CD14-positive monocyte (primary cell): ENCODE measurements around the gene TBCD. TPM values are rescaled to one million over a fixed set of nuclear protein-coding genes. Genes with fewer than 3 reads are reported as not detected.

ENCODE experiments used
- DNase-seq, 3 donors: peaks; one replicate each; pipeline ENCODE4 v3.0.0-alpha.2; 2011 to 2022
- H2AFZ ChIP-seq: 2 replicates; pipeline ENCODE4 v1.6.0; 2012; ENCODE audit warnings: mild to moderate bottlenecking, low read depth, low read length, inconsistent platforms; ENCODE audit not compliant: insufficient read depth, poor library complexity, severe bottlenecking
- H3K27ac ChIP-seq, 2 donors: 1 replicate in 1 of 2; 2 replicates in 1 of 2; pipeline ENCODE4 v1.5.1; 2012 to 2013; ENCODE audit warnings: low read length in 2 of 2, control low read depth in 1 of 2, inconsistent platforms in 1 of 2, low read depth in 1 of 2, mild to moderate bottlenecking in 1 of 2
- H3K27me3 ChIP-seq, 2 donors: one replicate each; pipeline versions ENCODE4 v1.6.0 to v1.6.1; 2011 to 2013; ENCODE audit warnings: low read length in 2 of 2; ENCODE audit not compliant: control insufficient read depth in 2 of 2, insufficient read depth in 2 of 2
- H3K36me3 ChIP-seq, 2 donors: replicated peaks in 1 of 2; 1 replicate in 1 of 2; 2 replicates in 1 of 2; pipeline versions ENCODE4 v1.5.1 to v1.6.1; 2012 to 2013; ENCODE audit warnings: low read length in 2 of 2, control low read depth in 1 of 2, inconsistent platforms in 1 of 2, mild to moderate bottlenecking in 1 of 2; ENCODE audit not compliant: insufficient read depth in 2 of 2, control insufficient read depth in 1 of 2
- H3K4me1 ChIP-seq, 2 donors: 1 replicate in 1 of 2; 2 replicates in 1 of 2; pipeline versions ENCODE4 v1.5.1 to v1.6.1; 2012 to 2013; ENCODE audit warnings: low read length in 2 of 2, control low read depth in 1 of 2, inconsistent platforms in 1 of 2, mild to moderate bottlenecking in 1 of 2, moderate library complexity in 1 of 2; ENCODE audit not compliant: insufficient read depth in 2 of 2, control insufficient read depth in 1 of 2
- H3K4me2 ChIP-seq: replicated peaks from 2 replicates; pipeline ENCODE3; 2012; ENCODE audit warnings: low read length, moderate library complexity, mild to moderate bottlenecking; ENCODE audit not compliant: poor library complexity, severe bottlenecking; ENCODE audit errors: extremely low read depth
- H3K4me3 ChIP-seq, 3 experiments: fragments of 200-600 bp in 1 of 3; sonication (generic) in 1 of 3; replicated peaks in 1 of 3; 1 replicate in 2 of 3; 2 replicates in 1 of 3; pipeline ENCODE4 v1.5.1; 2011 to 2013; ENCODE audit warnings: low read length in 3 of 3, mild to moderate bottlenecking in 3 of 3, control low read depth in 2 of 3, low read depth in 2 of 3, inconsistent platforms in 1 of 3, moderate library complexity in 1 of 3
- H3K79me2 ChIP-seq: 2 replicates; pipeline ENCODE4 v1.6.0; 2012; ENCODE audit warnings: mild to moderate bottlenecking, control low read depth, inconsistent platforms, low read length, moderate library complexity; ENCODE audit not compliant: insufficient read depth
- H3K9ac ChIP-seq: 2 replicates; pipeline ENCODE4 v1.6.0; 2017; ENCODE audit warnings: low read length, mild to moderate bottlenecking; ENCODE audit not compliant: insufficient read depth, poor library complexity, severe bottlenecking
- H3K9me3 ChIP-seq, 2 donors: replicated peaks in 1 of 2; 1 replicate in 1 of 2; 2 replicates in 1 of 2; pipeline versions ENCODE4 v1.5.1 to v1.6.1; 2012 to 2013; ENCODE audit warnings: low read length in 2 of 2, control low read depth in 1 of 2; ENCODE audit not compliant: control insufficient read depth in 1 of 2, insufficient read depth in 1 of 2
- H4K20me1 ChIP-seq: 2 replicates; pipeline ENCODE4 v1.6.0; 2012; ENCODE audit warnings: mild to moderate bottlenecking, low read length, control low read depth, moderate library complexity; ENCODE audit not compliant: insufficient read depth
- H3K27ac Mint-ChIP-seq, 7 donors: one replicate each; pipeline ENCODE4 v1.8.0; 2020; ENCODE audit warnings: mild to moderate bottlenecking in 7 of 7, mixed read lengths in 7 of 7, moderate library complexity in 6 of 7, inconsistent platforms in 2 of 7
- H3K27me3 Mint-ChIP-seq, 3 donors: one replicate each; pipeline ENCODE4 v1.8.0; 2021 to 2022; ENCODE audit warnings: low read depth in 3 of 3, mild to moderate bottlenecking in 3 of 3, mixed read lengths in 3 of 3, moderate library complexity in 3 of 3, inconsistent platforms in 1 of 3
- H3K36me3 Mint-ChIP-seq, 2 donors: one replicate each; pipeline ENCODE4 v1.8.0; 2020; ENCODE audit warnings: mixed read lengths in 2 of 2, inconsistent platforms in 1 of 2, mild to moderate bottlenecking in 1 of 2
- H3K4me1 Mint-ChIP-seq: one replicate; pipeline ENCODE4 v1.8.0; 2020; ENCODE audit warnings: mild to moderate bottlenecking, mixed read lengths
- H3K4me3 Mint-ChIP-seq, 2 donors: one replicate each; pipeline ENCODE4 v1.8.0; 2020; ENCODE audit warnings: mild to moderate bottlenecking in 2 of 2, mixed read lengths in 2 of 2, moderate library complexity in 1 of 2
- H3K9me3 Mint-ChIP-seq, 7 donors: one replicate each; pipeline ENCODE4 v1.8.0; 2020 to 2022; ENCODE audit warnings: mixed read lengths in 7 of 7, mild to moderate bottlenecking in 6 of 7, moderate library complexity in 6 of 7, inconsistent platforms in 2 of 7
- CTCF ChIP-seq: fragments of 200-600 bp; IDR thresholded peaks from one replicate; pipeline ENCODE4 v1.8.0; 2022; ENCODE audit warnings: antibody characterized with exemption, mild to moderate bottlenecking
- WGBS: methylation state at CpG from one replicate; pipeline ENCODE4 v1.1.5; 2013; ENCODE audit warnings: missing lambda C conversion rate; ENCODE audit not compliant: insufficient coverage; 5-methylcytosine and 5-hydroxymethylcytosine counted together
- intact Hi-C, 2 donors: fragments of 100-400 bp; cut with micrococcal nuclease; formaldehyde crosslinking; loops; one replicate each; pipeline versions ENCODE4 v1.15.0 to v1.15.1; 2023
- polyA plus RNA-seq, 3 donors: library from polyadenylated mRNA; depleted of rRNA in 1 of 3; unstranded in 2 of 3; stranded (reverse) in 1 of 3; fragments of 300-500 nt in 2 of 3; fragments of >200 nt in 1 of 3; fragmentation: Illumina TruSeq in 2 of 3; gene quantifications; 1 replicate in 2 of 3; 2 replicates in 1 of 3; pipeline ENCODE4 v1.2.3, GENCODE V29; 2012 to 2021

Gene TBCD
- polyA plus RNA-seq, 3 donors = 54.7 to 74.0 (median 66.6) TPM

- Mint-ChIP-seq H3K36me3 (peaks cover 44 to 50% of the 10 kb centered on the region in 2 donors), H3K4me1 (no peaks in the 10 kb centered on the region), H3K9me3 (peaks cover 3 to 8% (median 5%) of the 10 kb centered on the region in 7 donors), H3K27me3 (peaks cover 0 to 2% (median 0%) of the 10 kb centered on the region in 3 donors), H3K27ac (peak overlapping the region in 1 of 7 donors; percentile 6), H3K4me3 (no peak overlapping the region)
- Histone ChIP-seq H3K4me3 (no peak overlapping the region), H3K4me2 (no peak overlapping the region), H4K20me1 (no peaks in the 10 kb centered on the region), H3K79me2 (no peaks in the 10 kb centered on the region), H3K4me1 (no peaks in the 10 kb centered on the region), H3K27ac (no peak overlapping the region), H3K9me3 (peaks cover 0 to 4% of the 10 kb centered on the region in 2 donors), H3K27me3 (no peaks in the 10 kb centered on the region), H3K9ac (no peak overlapping the region), H3K36me3 (peaks cover 10 to 30% of the 10 kb centered on the region in 2 donors), H2AFZ (no peak overlapping the region)
- no peak for TF ChIP-seq CTCF
- WGBS = 95% methylated on average over 7 of the region's 9 CpGs
- no peak for DNase-seq
- intact Hi-C loops = no loop called here
Measured at GRCh38 chr17:82803185-82803584, 51.3 kb downstream of the TBCD start.

- Histone ChIP-seq H3K27ac (no peak overlapping the region), H3K9me3 (peaks cover 0 to 4% of the 10 kb centered on the region in 2 donors), H4K20me1 (no peaks in the 10 kb centered on the region), H3K79me2 (no peaks in the 10 kb centered on the region), H3K9ac (no peak overlapping the region), H2AFZ (no peak overlapping the region), H3K4me1 (no peaks in the 10 kb centered on the region), H3K36me3 (peaks cover 10 to 27% of the 10 kb centered on the region in 2 donors), H3K27me3 (no peaks in the 10 kb centered on the region), H3K4me3 (no peak overlapping the region), H3K4me2 (no peak overlapping the region)
- intact Hi-C loops = no loop called here
- Mint-ChIP-seq H3K4me3 (no peak overlapping the region), H3K9me3 (peaks cover 3 to 8% (median 5%) of the 10 kb centered on the region in 7 donors), H3K4me1 (no peaks in the 10 kb centered on the region), H3K27me3 (peaks cover 0 to 2% (median 0%) of the 10 kb centered on the region in 3 donors), H3K27ac (no peak overlapping the region), H3K36me3 (peaks cover 42 to 47% of the 10 kb centered on the region in 2 donors)
- WGBS = 96% methylated on average over 14 of the region's 15 CpGs
- no peak for TF ChIP-seq CTCF
- DNase-seq = no peak
Measured at GRCh38 chr17:82803606-82804005, 51.7 kb downstream of the TBCD start.
